PC-9 (cell line): ENCODE results near the gene CPSF2.

Experiments
- EZH2 ChIP-seq: fragments of 200-600 bp; sonication (generic); IDR thresholded peaks from 2 replicates; pipeline ENCODE4 v1.8.0; 2017; ENCODE audit warnings: antibody characterized with exemption, low read depth
- TF ChIP-seq, protein P1 (sequence below): fragments of 200-600 bp; sonication (generic); conservative IDR thresholded peaks from 2 replicates; pipeline ENCODE4 v1.6.1; 2017; ENCODE audit warnings: mixed run types, antibody characterized with exemption, mild to moderate bottlenecking, moderate library complexity

DNA sequence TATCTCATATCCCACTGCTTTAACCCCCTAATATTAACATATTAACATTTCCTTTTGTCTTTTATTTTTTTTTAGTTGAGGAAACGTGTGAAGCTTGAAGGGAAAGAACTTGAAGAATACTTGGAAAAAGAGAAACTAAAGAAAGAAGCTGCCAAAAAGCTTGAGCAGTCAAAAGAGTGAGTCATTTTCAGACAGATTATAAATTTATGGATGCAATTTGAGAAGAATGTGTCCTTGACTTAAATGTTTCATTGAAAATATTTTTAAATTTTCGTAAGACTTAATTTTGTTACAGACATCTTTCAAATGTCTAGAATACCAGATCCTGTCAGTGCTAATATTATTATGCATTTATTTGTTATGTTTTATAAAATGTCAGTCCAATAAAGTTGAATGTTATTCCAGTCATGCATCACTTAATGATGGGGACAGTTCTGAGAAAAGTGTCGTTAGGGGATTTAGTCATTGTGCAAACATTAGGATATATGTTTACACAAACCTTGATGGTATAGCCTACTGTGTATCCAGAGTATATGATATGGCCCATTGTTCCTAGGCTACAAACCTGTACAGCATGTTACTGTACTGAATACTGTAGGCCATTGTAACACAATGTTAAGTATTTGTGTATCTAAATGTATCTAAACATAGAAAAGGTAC lies 32.6 kb downstream of the CPSF2 start:
- TF ChIP-seq, protein P1, sequence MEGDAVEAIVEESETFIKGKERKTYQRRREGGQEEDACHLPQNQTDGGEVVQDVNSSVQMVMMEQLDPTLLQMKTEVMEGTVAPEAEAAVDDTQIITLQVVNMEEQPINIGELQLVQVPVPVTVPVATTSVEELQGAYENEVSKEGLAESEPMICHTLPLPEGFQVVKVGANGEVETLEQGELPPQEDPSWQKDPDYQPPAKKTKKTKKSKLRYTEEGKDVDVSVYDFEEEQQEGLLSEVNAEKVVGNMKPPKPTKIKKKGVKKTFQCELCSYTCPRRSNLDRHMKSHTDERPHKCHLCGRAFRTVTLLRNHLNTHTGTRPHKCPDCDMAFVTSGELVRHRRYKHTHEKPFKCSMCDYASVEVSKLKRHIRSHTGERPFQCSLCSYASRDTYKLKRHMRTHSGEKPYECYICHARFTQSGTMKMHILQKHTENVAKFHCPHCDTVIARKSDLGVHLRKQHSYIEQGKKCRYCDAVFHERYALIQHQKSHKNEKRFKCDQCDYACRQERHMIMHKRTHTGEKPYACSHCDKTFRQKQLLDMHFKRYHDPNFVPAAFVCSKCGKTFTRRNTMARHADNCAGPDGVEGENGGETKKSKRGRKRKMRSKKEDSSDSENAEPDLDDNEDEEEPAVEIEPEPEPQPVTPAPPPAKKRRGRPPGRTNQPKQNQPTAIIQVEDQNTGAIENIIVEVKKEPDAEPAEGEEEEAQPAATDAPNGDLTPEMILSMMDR: no peak
- no peak for TF ChIP-seq EZH2
